K562 (cell line): ENCODE results near the gene TTYH2.

Source experiments
- CTCF ChIP-seq, 3 experiments: IDR thresholded peaks in 2 of 3; conservative IDR thresholded peaks in 1 of 3; 2 replicates each; pipeline ENCODE4 v1.5.1; 2011 to 2012; ENCODE audit warnings: low read length in 3 of 3, mild to moderate bottlenecking in 3 of 3, control low read depth in 2 of 3, improper control_type of control experiment in 1 of 3, inconsistent platforms in 1 of 3, low read depth in 1 of 3, mixed read lengths in 1 of 3, moderate library complexity in 1 of 3; ENCODE audit not compliant: insufficient read depth in 2 of 3
- FOSL1 ChIP-seq: fragments of 200-800 bp; sonication (Bioruptor generic); conservative IDR thresholded peaks from 2 replicates; pipeline ENCODE4 v1.6.1; 2016; ENCODE audit warnings: missing genetic modification characterization, missing compliant biosample characterization
- GATA2 ChIP-seq: sonication (generic); formaldehyde crosslinking; IDR thresholded peaks from 2 replicates; pipeline ENCODE4 v1.4.0; 2020; ENCODE audit warnings: mild to moderate bottlenecking, missing genetic modification reagents
- MEIS2 ChIP-seq: fragments of 450-650 bp; IDR thresholded peaks from 2 replicates; pipeline ENCODE4 v1.6.1; 2014; ENCODE audit warnings: mild to moderate bottlenecking; ENCODE audit not compliant: partially characterized antibody
- ZNF146 ChIP-seq: IDR thresholded peaks from one replicate; pipeline ENCODE4 v1.6.1; 2018; ENCODE audit warnings: missing compliant biosample characterization; ENCODE audit not compliant: unreplicated experiment
- ZNF764 ChIP-seq: fragments of 250-450 bp; sonication (Bioruptor Pico); IDR thresholded peaks from 2 replicates; pipeline ENCODE4 v1.4.0; 2020; ENCODE audit warnings: low read depth, mild to moderate bottlenecking, moderate library complexity
- ZSCAN29 ChIP-seq: fragments of 450-650 bp; IDR thresholded peaks from 2 replicates; pipeline ENCODE4 v1.6.1; 2017
- TF ChIP-seq, protein P1 (sequence below): sonication (generic); formaldehyde crosslinking; IDR thresholded peaks from 2 replicates; pipeline ENCODE4 v1.8.0; 2023; ENCODE audit warnings: missing genetic modification reagents, mild to moderate bottlenecking, borderline replicate concordance

GRCh38 chr17:74190154-74190553 lies 23.2 kb upstream of the TTYH2 start:
- TF ChIP-seq CTCF (IDR thresholded peaks at IDR 0.05 in 2 of 3, conservative IDR thresholded peaks at IDR 0.05 in 1 of 3; ENCODE audit: insufficient read depth in 2 of 3, low read depth in 1 of 3, low read length in 3 of 3) (no peak), ZNF146 (no peak), GATA2 (CRISPR knock-in tag) (no peak), ZSCAN29 (no peak), MEIS2 (no peak), FOSL1 (tag) (no peak), ZNF764 (no peak)
- TF ChIP-seq, protein P1, sequence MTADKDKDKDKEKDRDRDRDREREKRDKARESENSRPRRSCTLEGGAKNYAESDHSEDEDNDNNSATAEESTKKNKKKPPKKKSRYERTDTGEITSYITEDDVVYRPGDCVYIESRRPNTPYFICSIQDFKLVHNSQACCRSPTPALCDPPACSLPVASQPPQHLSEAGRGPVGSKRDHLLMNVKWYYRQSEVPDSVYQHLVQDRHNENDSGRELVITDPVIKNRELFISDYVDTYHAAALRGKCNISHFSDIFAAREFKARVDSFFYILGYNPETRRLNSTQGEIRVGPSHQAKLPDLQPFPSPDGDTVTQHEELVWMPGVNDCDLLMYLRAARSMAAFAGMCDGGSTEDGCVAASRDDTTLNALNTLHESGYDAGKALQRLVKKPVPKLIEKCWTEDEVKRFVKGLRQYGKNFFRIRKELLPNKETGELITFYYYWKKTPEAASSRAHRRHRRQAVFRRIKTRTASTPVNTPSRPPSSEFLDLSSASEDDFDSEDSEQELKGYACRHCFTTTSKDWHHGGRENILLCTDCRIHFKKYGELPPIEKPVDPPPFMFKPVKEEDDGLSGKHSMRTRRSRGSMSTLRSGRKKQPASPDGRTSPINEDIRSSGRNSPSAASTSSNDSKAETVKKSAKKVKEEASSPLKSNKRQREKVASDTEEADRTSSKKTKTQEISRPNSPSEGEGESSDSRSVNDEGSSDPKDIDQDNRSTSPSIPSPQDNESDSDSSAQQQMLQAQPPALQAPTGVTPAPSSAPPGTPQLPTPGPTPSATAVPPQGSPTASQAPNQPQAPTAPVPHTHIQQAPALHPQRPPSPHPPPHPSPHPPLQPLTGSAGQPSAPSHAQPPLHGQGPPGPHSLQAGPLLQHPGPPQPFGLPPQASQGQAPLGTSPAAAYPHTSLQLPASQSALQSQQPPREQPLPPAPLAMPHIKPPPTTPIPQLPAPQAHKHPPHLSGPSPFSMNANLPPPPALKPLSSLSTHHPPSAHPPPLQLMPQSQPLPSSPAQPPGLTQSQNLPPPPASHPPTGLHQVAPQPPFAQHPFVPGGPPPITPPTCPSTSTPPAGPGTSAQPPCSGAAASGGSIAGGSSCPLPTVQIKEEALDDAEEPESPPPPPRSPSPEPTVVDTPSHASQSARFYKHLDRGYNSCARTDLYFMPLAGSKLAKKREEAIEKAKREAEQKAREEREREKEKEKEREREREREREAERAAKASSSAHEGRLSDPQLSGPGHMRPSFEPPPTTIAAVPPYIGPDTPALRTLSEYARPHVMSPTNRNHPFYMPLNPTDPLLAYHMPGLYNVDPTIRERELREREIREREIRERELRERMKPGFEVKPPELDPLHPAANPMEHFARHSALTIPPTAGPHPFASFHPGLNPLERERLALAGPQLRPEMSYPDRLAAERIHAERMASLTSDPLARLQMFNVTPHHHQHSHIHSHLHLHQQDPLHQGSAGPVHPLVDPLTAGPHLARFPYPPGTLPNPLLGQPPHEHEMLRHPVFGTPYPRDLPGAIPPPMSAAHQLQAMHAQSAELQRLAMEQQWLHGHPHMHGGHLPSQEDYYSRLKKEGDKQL: no peak
